ENCODE results near the gene VPS4B. TPM values are rescaled to one million over a fixed set of nuclear protein-coding genes. Genes with fewer than 3 reads are reported as not detected.
A peak's percentile ranks its signal among the peaks of the same experiment; 100 is the strongest.

Gene VPS4B
- total and polyA plus RNA-seq, 3 experiments from 2014 or later = 60.8 to 74.5 (median 61.9) TPM

- Histone ChIP-seq H3K27ac (ENCODE audit: low read depth, low read length) (no peak overlapping the region), H3K4me1 (ENCODE audit: insufficient read depth, low read length) (no peaks in the 10 kb centered on the region), H3K36me3 (ENCODE audit: insufficient read depth, low read length) (peaks cover 14% of the 10 kb centered on the region), H3K4me3 (ENCODE audit: low read length) (no peak overlapping the region), H3K27me3 (ENCODE audit: insufficient read depth, low read length, poor library complexity, severe bottlenecking) (no peaks in the 10 kb centered on the region), H3K9me3 (ENCODE audit: low read length) (no peaks in the 10 kb centered on the region)
- Mint-ChIP-seq H3K36me3 (peaks cover 14 to 80% (median 23%) of the 10 kb centered on the region in 3 donors), H3K27ac (peak overlapping the region in 3 of 8 donors; percentile 31 to 56 (median 52)), H3K27me3 (no peaks in the 10 kb centered on the region), H3K9me3 (no peaks in the 10 kb centered on the region), H3K4me3 (no peak overlapping the region), H3K4me1 (peaks cover 20 to 43% (median 34%) of the 10 kb centered on the region in 3 donors)
- CTCF ChIA-PET = no interaction called here
- no peak for DNase-seq
- POLR2A ChIA-PET = no interaction called here
Observed at GRCh38 chr18:63402246-63403162, 19.8 kb downstream of the VPS4B start.

- CTCF ChIA-PET = no interaction called here
- peak overlapping the region; percentile 21 to 94 (median 78) for H3K27ac Mint-ChIP-seq
- Histone ChIP-seq H3K27ac (ENCODE audit: low read depth, low read length) (no peak overlapping the region), H3K4me3 (ENCODE audit: low read length) (no peak overlapping the region), H3K27me3 (ENCODE audit: insufficient read depth, low read length, poor library complexity, severe bottlenecking) (no peaks in the 10 kb centered on the region), H3K9me3 (ENCODE audit: low read length) (no peaks in the 10 kb centered on the region), H3K4me1 (ENCODE audit: insufficient read depth, low read length) (no peaks in the 10 kb centered on the region), H3K36me3 (ENCODE audit: insufficient read depth, low read length) (peaks cover 18% of the 10 kb centered on the region)
- H3K4me1 Mint-ChIP-seq = peaks cover 17 to 29% (median 29%) of the 10 kb centered on the region in 3 donors
- peak overlapping the region in 6 of 7 donors; percentile 53 to 82 (median 75) for H3K4me3 Mint-ChIP-seq
- H3K9me3 Mint-ChIP-seq = no peaks in the 10 kb centered on the region
- H3K27me3 Mint-ChIP-seq = no peaks in the 10 kb centered on the region
- no peak for DNase-seq
- POLR2A ChIA-PET = no interaction called here
- H3K36me3 Mint-ChIP-seq = peaks cover 18 to 83% (median 23%) of the 10 kb centered on the region in 3 donors
Observed at GRCh38 chr18:63399300-63399699, 23.0 kb downstream of the VPS4B start.

- H3K27me3 Mint-ChIP-seq = no peaks in the 10 kb centered on the region
- no peak overlapping the region for H3K4me3 ChIP-seq (ENCODE audit: low read length)
- H3K27ac ChIP-seq (ENCODE audit: low read depth, low read length) = no peak overlapping the region
- peaks cover 14% of the 10 kb centered on the region for H3K36me3 ChIP-seq (ENCODE audit: insufficient read depth, low read length)
- H3K4me1 ChIP-seq (ENCODE audit: insufficient read depth, low read length) = no peaks in the 10 kb centered on the region
- no peak for DNase-seq
- H3K36me3 Mint-ChIP-seq = peaks cover 7 to 78% (median 10%) of the 10 kb centered on the region in 3 donors
- no peaks in the 10 kb centered on the region for H3K27me3 ChIP-seq (ENCODE audit: insufficient read depth, low read length, poor library complexity, severe bottlenecking)
- POLR2A ChIA-PET = no interaction called here
- H3K9me3 ChIP-seq (ENCODE audit: low read length) = no peaks in the 10 kb centered on the region
- no peaks in the 10 kb centered on the region for H3K9me3 Mint-ChIP-seq
- CTCF ChIA-PET = no interaction called here
- no peak overlapping the region for H3K4me3 Mint-ChIP-seq
- peaks cover 15 to 25% (median 25%) of the 10 kb centered on the region in 3 donors for H3K4me1 Mint-ChIP-seq
- H3K27ac Mint-ChIP-seq = peak overlapping the region in 2 of 8 donors; percentile 50 to 61
Observed at GRCh38 chr18:63397349-63397748, 24.9 kb downstream of the VPS4B start.

DNA sequence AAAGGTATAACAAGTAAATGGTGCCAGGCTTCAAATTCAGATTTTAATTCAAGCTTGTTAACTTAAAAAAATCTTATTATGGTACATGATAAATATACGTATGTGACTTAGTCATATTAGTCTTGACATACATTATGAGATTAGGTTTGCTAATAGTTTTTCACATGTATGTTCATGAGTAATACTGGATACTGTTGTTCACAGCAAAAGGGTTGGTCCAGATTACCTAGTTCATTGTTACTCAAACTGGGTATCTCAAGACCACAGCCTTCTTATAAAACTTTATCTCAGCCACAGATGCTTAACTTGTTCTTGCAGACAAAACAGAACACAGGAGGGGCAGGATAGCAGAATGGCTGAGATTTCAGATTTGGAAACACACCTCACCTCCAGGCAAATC, 26.8 kb downstream of the VPS4B start:
- Histone ChIP-seq H3K4me1 (ENCODE audit: insufficient read depth, low read length) (no peaks in the 10 kb centered on the region), H3K4me3 (ENCODE audit: low read length) (no peak overlapping the region), H3K27me3 (ENCODE audit: insufficient read depth, low read length, poor library complexity, severe bottlenecking) (no peaks in the 10 kb centered on the region), H3K27ac (ENCODE audit: low read depth, low read length) (no peak overlapping the region), H3K9me3 (ENCODE audit: low read length) (no peaks in the 10 kb centered on the region), H3K36me3 (ENCODE audit: insufficient read depth, low read length) (peaks cover 17% of the 10 kb centered on the region)
- Mint-ChIP-seq H3K27ac (peak overlapping the region in 2 of 8 donors; percentile 29 to 47), H3K9me3 (no peaks in the 10 kb centered on the region), H3K27me3 (no peaks in the 10 kb centered on the region), H3K4me3 (no peak overlapping the region), H3K4me1 (peaks cover 10 to 18% (median 17%) of the 10 kb centered on the region in 3 donors), H3K36me3 (peaks cover 6 to 76% (median 13%) of the 10 kb centered on the region in 3 donors)
- ChIA-PET POLR2A (no interaction called here), CTCF (interaction anchor here (0.7 to 1.6 kb wide), 2 partner anchors 19 to 22 kb away, joined by 3 read pairs; no protein-coding TSS in a partner anchor)
- no peak for DNase-seq

GRCh38 chr18:63394954-63395353, 27.3 kb downstream of the VPS4B start:
- H3K9me3 ChIP-seq (ENCODE audit: low read length) = no peaks in the 10 kb centered on the region
- no peaks in the 10 kb centered on the region for H3K4me1 ChIP-seq (ENCODE audit: insufficient read depth, low read length)
- Mint-ChIP-seq H3K4me1 (peaks cover 5 to 12% (median 11%) of the 10 kb centered on the region in 3 donors), H3K4me3 (no peak overlapping the region), H3K27ac (peak overlapping the region in 1 of 8 donors; percentile 32), H3K36me3 (peaks cover 6 to 73% (median 13%) of the 10 kb centered on the region in 3 donors), H3K9me3 (no peaks in the 10 kb centered on the region), H3K27me3 (no peaks in the 10 kb centered on the region)
- no peak for DNase-seq
- H3K27ac ChIP-seq (ENCODE audit: low read depth, low read length) = no peak overlapping the region
- H3K27me3 ChIP-seq (ENCODE audit: insufficient read depth, low read length, poor library complexity, severe bottlenecking) = no peaks in the 10 kb centered on the region
- H3K36me3 ChIP-seq (ENCODE audit: insufficient read depth, low read length) = peaks cover 17% of the 10 kb centered on the region
- CTCF ChIA-PET = interaction anchor here (0.7 to 1.6 kb wide), 2 partner anchors 20 to 22 kb away, joined by 3 read pairs; no protein-coding TSS in a partner anchor
- H3K4me3 ChIP-seq (ENCODE audit: low read length) = no peak overlapping the region
- POLR2A ChIA-PET = no interaction called here

DNA sequence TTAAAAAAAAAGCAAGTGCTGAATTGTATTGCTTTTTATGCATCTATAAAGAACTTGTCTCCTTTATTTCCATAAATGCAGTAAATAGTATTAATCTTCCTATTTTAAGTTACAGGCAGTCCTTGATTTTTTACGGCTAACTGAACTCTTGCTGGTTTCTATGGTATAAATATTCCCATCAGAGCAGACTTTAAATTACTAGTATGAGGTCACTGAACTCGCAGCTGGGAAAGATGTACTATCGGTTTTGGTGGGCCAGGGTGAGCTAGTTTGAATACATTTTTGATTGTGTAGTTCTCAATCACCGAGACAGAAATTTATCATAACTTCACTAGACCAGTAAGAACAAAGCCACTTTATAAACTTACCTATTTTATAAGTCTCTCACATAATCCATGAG, 34.4 kb downstream of the VPS4B start:
- Histone ChIP-seq H3K27ac (ENCODE audit: low read depth, low read length) (no peak overlapping the region), H3K9me3 (ENCODE audit: low read length) (no peaks in the 10 kb centered on the region), H3K4me1 (ENCODE audit: insufficient read depth, low read length) (no peaks in the 10 kb centered on the region), H3K36me3 (ENCODE audit: insufficient read depth, low read length) (peaks cover 12% of the 10 kb centered on the region), H3K27me3 (ENCODE audit: insufficient read depth, low read length, poor library complexity, severe bottlenecking) (no peaks in the 10 kb centered on the region), H3K4me3 (ENCODE audit: low read length) (no peak overlapping the region)
- POLR2A ChIA-PET = interaction anchor here (0.6 kb wide), 1 partner anchor 290 kb away, joined by 3 read pairs; no protein-coding TSS in a partner anchor
- Mint-ChIP-seq H3K4me3 (no peak overlapping the region), H3K27me3 (no peaks in the 10 kb centered on the region), H3K27ac (peak overlapping the region in 2 of 8 donors; percentile 0 to 32), H3K4me1 (no peaks in the 10 kb centered on the region), H3K9me3 (peaks cover 0 to under 1% (median 0%) of the 10 kb centered on the region in 5 donors), H3K36me3 (peaks cover 5 to 43% (median 17%) of the 10 kb centered on the region in 3 donors)
- CTCF ChIA-PET = no interaction called here
- no peak for DNase-seq

DNA sequence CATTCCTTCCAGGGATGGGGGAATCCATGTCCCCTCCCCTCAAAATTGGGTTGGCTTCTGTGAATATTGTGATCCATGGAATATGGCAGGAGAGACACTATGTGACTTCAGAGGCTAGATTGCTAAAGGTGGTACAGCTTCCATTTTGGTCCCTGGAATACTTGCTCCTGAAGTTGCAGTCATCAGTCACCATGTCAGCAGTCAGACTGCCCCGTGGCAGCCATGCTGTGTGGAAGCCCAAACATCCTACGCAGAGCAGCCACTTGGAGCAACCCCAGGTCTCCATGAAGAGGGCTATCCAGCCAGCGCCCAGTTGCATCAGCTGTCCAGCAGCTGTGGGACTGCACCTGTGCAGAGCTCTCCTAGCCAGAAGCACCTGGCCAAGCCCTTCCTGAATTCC, 39.4 kb downstream of the VPS4B start:
- H3K9me3 ChIP-seq (ENCODE audit: low read length) = no peaks in the 10 kb centered on the region
- POLR2A ChIA-PET = no interaction called here
- peaks cover 5 to 11% (median 8%) of the 10 kb centered on the region in 3 donors for H3K36me3 Mint-ChIP-seq
- no peak overlapping the region for H3K27ac ChIP-seq (ENCODE audit: low read depth, low read length)
- no peak for DNase-seq
- H3K27me3 Mint-ChIP-seq = no peaks in the 10 kb centered on the region
- H3K9me3 Mint-ChIP-seq = peaks cover 0 to 4% (median 0%) of the 10 kb centered on the region in 5 donors
- no peaks in the 10 kb centered on the region for H3K27me3 ChIP-seq (ENCODE audit: insufficient read depth, low read length, poor library complexity, severe bottlenecking)
- no peaks in the 10 kb centered on the region for H3K36me3 ChIP-seq (ENCODE audit: insufficient read depth, low read length)
- CTCF ChIA-PET = no interaction called here
- H3K27ac Mint-ChIP-seq = no peak overlapping the region
- H3K4me3 ChIP-seq (ENCODE audit: low read length) = no peak overlapping the region
- H3K4me1 Mint-ChIP-seq = peaks cover 7 to 15% (median 14%) of the 10 kb centered on the region in 3 donors
- H3K4me3 Mint-ChIP-seq = no peak overlapping the region
- no peaks in the 10 kb centered on the region for H3K4me1 ChIP-seq (ENCODE audit: insufficient read depth, low read length)

DNA sequence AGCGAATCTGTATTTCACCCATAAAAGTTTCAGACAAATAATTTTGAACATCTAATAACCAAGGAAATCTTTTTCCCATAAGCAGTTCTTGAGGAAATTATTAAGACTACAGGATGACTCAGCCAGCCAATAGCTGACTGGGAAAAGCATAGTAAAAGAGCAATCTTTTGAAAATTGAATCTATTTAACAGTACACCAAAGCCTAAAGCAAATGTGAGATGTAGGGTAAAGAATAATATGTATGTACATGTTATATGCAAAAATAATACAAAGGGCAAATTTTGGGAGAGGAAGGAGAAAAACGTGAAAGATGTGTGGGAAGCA, 42.7 kb downstream of the VPS4B start:
- Histone ChIP-seq H3K4me1 (ENCODE audit: insufficient read depth, low read length) (no peaks in the 10 kb centered on the region), H3K27ac (ENCODE audit: low read depth, low read length) (no peak overlapping the region), H3K9me3 (ENCODE audit: low read length) (no peaks in the 10 kb centered on the region), H3K4me3 (ENCODE audit: low read length) (no peak overlapping the region), H3K27me3 (ENCODE audit: insufficient read depth, low read length, poor library complexity, severe bottlenecking) (no peaks in the 10 kb centered on the region), H3K36me3 (ENCODE audit: insufficient read depth, low read length) (no peaks in the 10 kb centered on the region)
- Mint-ChIP-seq H3K27me3 (no peaks in the 10 kb centered on the region), H3K9me3 (peaks cover 0 to 5% (median 3%) of the 10 kb centered on the region in 5 donors), H3K4me1 (peaks cover 14 to 25% (median 17%) of the 10 kb centered on the region in 3 donors), H3K27ac (peak overlapping the region in 1 of 8 donors; percentile 8), H3K36me3 (peaks cover 5 to 8% (median 8%) of the 10 kb centered on the region in 3 donors), H3K4me3 (no peak overlapping the region)
- POLR2A ChIA-PET = no interaction called here
- no peak for DNase-seq
- CTCF ChIA-PET = no interaction called here
